ENCODE data around the gene VPS45. TPM values are rescaled to one million over a fixed set of nuclear protein-coding genes. Genes with fewer than 3 reads are reported as not detected.

Gene VPS45
- total RNA-seq, 2 donors from 2014 or later, result 30.3 to 30.6 TPM

- DNase-seq, result no peak
- Histone ChIP-seq H3K36me3 (no peaks in the 10 kb centered on the region), H3K27ac (peak overlapping the region; percentile 84), H3K9ac (ENCODE audit: low read depth in 2 of 2, low read length in 2 of 2) (peak overlapping the region; percentile 77 to 84), H3K4me1 (peaks cover 6% of the 10 kb centered on the region), H3K27me3 (peaks cover 11% of the 10 kb centered on the region), H3K4me3 (peak overlapping the region; percentile 56), H3K9me3 (no peaks in the 10 kb centered on the region)
- intact Hi-C loops (cut with DNase I), result no loop called here
- no peak for TF ChIP-seq CTCF (IDR thresholded peaks at IDR 0.05)
These were observed 84.0 kb downstream of the VPS45 start for GRCh38 chr1:150151291-150152181.

- Histone ChIP-seq H3K4me1 (peaks cover 6% of the 10 kb centered on the region), H3K36me3 (no peaks in the 10 kb centered on the region), H3K27me3 (peaks cover 11% of the 10 kb centered on the region), H3K9me3 (no peaks in the 10 kb centered on the region), H3K27ac (peak overlapping the region; percentile 84), H3K4me3 (peak overlapping the region; percentile 56), H3K9ac (ENCODE audit: low read depth in 2 of 2, low read length in 2 of 2) (no peak overlapping the region)
- intact Hi-C loops (cut with DNase I), result no loop called here
- DNase-seq, result no peak
- no peak for TF ChIP-seq CTCF (IDR thresholded peaks at IDR 0.05)
These were observed 84.6 kb downstream of the VPS45 start for GRCh38 chr1:150152182-150152536.

GRCh38 chr1:150152772-150153456 is 85.3 kb downstream of the VPS45 start:
- DNase-seq, result no peak
- Histone ChIP-seq H3K27me3 (peaks cover 11% of the 10 kb centered on the region), H3K9ac (ENCODE audit: low read depth in 2 of 2, low read length in 2 of 2) (peak overlapping the region in 1 of 2 donors; percentile 26), H3K36me3 (no peaks in the 10 kb centered on the region), H3K4me3 (no peak overlapping the region), H3K4me1 (peaks cover 6% of the 10 kb centered on the region), H3K27ac (peak overlapping the region; percentile 84), H3K9me3 (no peaks in the 10 kb centered on the region)
- TF ChIP-seq CTCF (IDR thresholded peaks at IDR 0.05), result no peak
- intact Hi-C loops (cut with DNase I), result no loop called here

GRCh38 chr1:150154143-150154542 is 86.6 kb downstream of the VPS45 start:
- H3K4me1 ChIP-seq, result peaks cover 6% of the 10 kb centered on the region
- intact Hi-C loops (cut with DNase I), result no loop called here
- H3K27ac ChIP-seq, result peak overlapping the region; percentile 84
- H3K4me3 ChIP-seq, result no peak overlapping the region
- no peak for DNase-seq
- H3K9me3 ChIP-seq, result no peaks in the 10 kb centered on the region
- no peak overlapping the region for H3K9ac ChIP-seq (ENCODE audit: low read depth in 2 of 2, low read length in 2 of 2)
- H3K36me3 ChIP-seq, result no peaks in the 10 kb centered on the region
- H3K27me3 ChIP-seq, result peaks cover 10% of the 10 kb centered on the region
- no peak for TF ChIP-seq CTCF (IDR thresholded peaks at IDR 0.05)

- no peak for TF ChIP-seq CTCF (IDR thresholded peaks at IDR 0.05)
- H3K4me3 ChIP-seq, result no peak overlapping the region
- H3K36me3 ChIP-seq, result no peaks in the 10 kb centered on the region
- H3K9me3 ChIP-seq, result no peaks in the 10 kb centered on the region
- intact Hi-C loops (cut with DNase I), result no loop called here
- peaks cover 6% of the 10 kb centered on the region for H3K4me1 ChIP-seq
- no peak overlapping the region for H3K9ac ChIP-seq (ENCODE audit: low read depth in 2 of 2, low read length in 2 of 2)
- peak overlapping the region; percentile 17 for H3K27ac ChIP-seq
- peaks cover 4% of the 10 kb centered on the region for H3K27me3 ChIP-seq
- DNase-seq, result no peak
These were observed 88.0 kb downstream of the VPS45 start for GRCh38 chr1:150155413-150156071.
